Panc1 (cell line): Measurements from ENCODE around the gene PPM1N. TPM values are rescaled to one million over a fixed set of nuclear protein-coding genes. Genes with fewer than 3 reads are reported as not detected.

Source experiments
- ATAC-seq: fragments of 200-7000 bp; cut with Tn5 transposase; 2 replicates; pipeline ENCODE4 v1.9.1; 2020; ENCODE audit warnings: mild to moderate bottlenecking, moderate library complexity
- BruUV-seq: library from RNA; stranded (reverse); fragments of 400-500 nt; replicated peaks from 2 replicates; lab custom pipeline; 2021; lab: Mats Ljungman, UMichigan
- CTCF ChIA-PET: fragments of 300-600 bp; sonication (Branson Sonifier 250); formaldehyde crosslinking; loops from one replicate; lab custom pipeline; 2022; ENCODE audit warnings: antibody characterized with exemption; lab: Charles Lee
- POLR2A ChIA-PET: fragments of 300-600 bp; sonication (Branson Sonifier 250); formaldehyde crosslinking; loops from one replicate; lab custom pipeline; 2022; ENCODE audit warnings: antibody characterized with exemption; lab: Charles Lee
- DNase-seq: peaks from one replicate; pipeline ENCODE4 v3.0.0-alpha.2; 2010; ENCODE audit warnings: low read depth, low spot score
- H3K27ac ChIP-seq: 2 replicates; pipeline ENCODE4 v1.5.1; 2011; ENCODE audit warnings: mild to moderate bottlenecking, low read length, inconsistent platforms
- H3K27me3 ChIP-seq: fragments of 200-500 bp; sonication (Bioruptor generic); 2 replicates; pipeline ENCODE4 v1.6.0; 2014; ENCODE audit warnings: low read length, inconsistent platforms; ENCODE audit not compliant: control insufficient read depth, insufficient read depth
- H3K36me3 ChIP-seq: fragments of 200-500 bp; sonication (Bioruptor generic); 2 replicates; pipeline ENCODE4 v1.5.1; 2014; ENCODE audit warnings: inconsistent platforms, mild to moderate bottlenecking, low read length, moderate library complexity; ENCODE audit not compliant: control insufficient read depth, insufficient read depth
- H3K4me1 ChIP-seq: 2 replicates; pipeline ENCODE4 v1.5.1; 2011; ENCODE audit warnings: inconsistent platforms, mild to moderate bottlenecking, low read length, moderate library complexity; ENCODE audit not compliant: control insufficient read depth, insufficient read depth
- H3K4me3 ChIP-seq, 2 experiments: 2 replicates each; pipeline ENCODE4 v1.5.1; 2011 to 2012; ENCODE audit warnings: low read depth in 2 of 2, low read length in 2 of 2, mild to moderate bottlenecking in 2 of 2, inconsistent platforms in 1 of 2, moderate library complexity in 1 of 2
- H3K9me3 ChIP-seq: fragments of 200-500 bp; sonication (Bioruptor generic); 2 replicates; pipeline ENCODE4 v1.5.1; 2014; ENCODE audit warnings: low read depth, mild to moderate bottlenecking, inconsistent platforms, low read length, moderate library complexity; ENCODE audit not compliant: control insufficient read depth, insufficient read depth
- CTCF ChIP-seq: fragments of 450-650 bp; IDR thresholded peaks from 2 replicates; pipeline ENCODE4 v1.5.1; 2017; ENCODE audit warnings: mild to moderate bottlenecking
- POLR2AphosphoS5 ChIP-seq: IDR thresholded peaks from 2 replicates; pipeline ENCODE4 v1.6.1; 2012; ENCODE audit warnings: mild to moderate bottlenecking, low read depth, low read length, moderate library complexity
- REST ChIP-seq, 2 experiments: IDR thresholded peaks; 2 replicates each; pipeline ENCODE4 v1.6.1; 2011 to 2012; ENCODE audit warnings: low read depth in 2 of 2, control low read depth in 1 of 2, low read length in 1 of 2, mild to moderate bottlenecking in 1 of 2, moderate library complexity in 1 of 2; ENCODE audit not compliant: insufficient read depth in 1 of 2
- SIN3A ChIP-seq: IDR thresholded peaks from 2 replicates; pipeline ENCODE4 v1.6.1; 2012; ENCODE audit warnings: low read depth, mild to moderate bottlenecking, low read length, moderate library complexity, borderline replicate concordance; ENCODE audit not compliant: insufficient read depth
- TCF7L2 ChIP-seq: IDR thresholded peaks from 2 replicates; pipeline ENCODE4 v1.6.1; 2011; ENCODE audit warnings: mild to moderate bottlenecking, low read depth, low read length, inconsistent platforms
- in situ Hi-C: cut with HindIII; loops from 2 replicates; pipeline ENCODE4 v1.10.0; 2016; ENCODE audit warnings: low sequenced_read_pairs, low pct_unique_long_range_greater_than_20kb
- intact Hi-C: fragments of 100-400 bp; cut with micrococcal nuclease; formaldehyde crosslinking; loops from one replicate; pipeline ENCODE4 v1.10.0; 2022; ENCODE audit not compliant: unreplicated experiment
- total RNA-seq: library from RNA; stranded (reverse); gene quantifications from one replicate; pipeline ENCODE4 v1.2.1, GENCODE V29; 2021; ENCODE audit not compliant: unreplicated experiment

PPM1N gene
- total RNA-seq, 1 experiment from 2014 or later = 3.3 TPM

- H3K4me3 ChIP-seq = no peak overlapping the region
- ChIA-PET CTCF (no interaction called here), POLR2A (no interaction called here)
- DNase-seq (no peak), ATAC-seq (no peak)
- BruUV-seq = TSS peak; percentile 51
- no peaks in the 10 kb centered on the region; the same call in 1 of the 2 replicates for H3K36me3 ChIP-seq
- H3K27me3 ChIP-seq = no peaks in the 10 kb centered on the region
- in situ Hi-C loops (no loop called here), intact Hi-C loops (no loop called here)
- no peaks in the 10 kb centered on the region for H3K4me1 ChIP-seq
- H3K27ac ChIP-seq = no peak overlapping the region
- TF ChIP-seq POLR2AphosphoS5 = no peak
- TF ChIP-seq SIN3A = no peak
- H3K9me3 ChIP-seq = no peaks in the 10 kb centered on the region
These were observed 33.1 kb downstream of the PPM1N start for GRCh38 chr19:45531349-45531748.

- DNase-seq (no peak), ATAC-seq (no peak)
- intact Hi-C loops (no loop called here), in situ Hi-C loops (no loop called here)
- CTCF ChIA-PET = no interaction called here
- no peaks in the 10 kb centered on the region for H3K27me3 ChIP-seq
- no peaks in the 10 kb centered on the region for H3K36me3 ChIP-seq
- H3K9me3 ChIP-seq = no peaks in the 10 kb centered on the region
- BruUV-seq = no TSS peak
- TF ChIP-seq POLR2AphosphoS5 = no peak
- no peak for TF ChIP-seq CTCF
- H3K27ac ChIP-seq = no peak overlapping the region
- POLR2A ChIA-PET = no interaction called here
- H3K4me1 ChIP-seq = 0 out of 2 replicates have a peak, but pooled peaks cover 4% of the 10 kb centered on the region
- no peak overlapping the region for H3K4me3 ChIP-seq
These were observed 41.2 kb downstream of the PPM1N start for GRCh38 chr19:45539459-45539858.

- Histone ChIP-seq H3K36me3 (no peaks in the 10 kb centered on the region), H3K27me3 (no peaks in the 10 kb centered on the region), H3K9me3 (no peaks in the 10 kb centered on the region), H3K4me3 (no peak overlapping the region), H3K4me1 (0 out of 2 replicates have a peak, but pooled peaks cover 4% of the 10 kb centered on the region), H3K27ac (no peak overlapping the region; the same call in 1 of the 2 replicates)
- CTCF ChIA-PET = no interaction called here
- in situ Hi-C loops = no loop called here
- no TSS peak for BruUV-seq
- DNase-seq (no peak), ATAC-seq (peak; percentile 80)
- POLR2A ChIA-PET = interaction anchor here (0.6 kb wide), 1 partner anchor 135 kb away, joined by 3 read pairs; no protein-coding TSS in a partner anchor
- intact Hi-C loops = no loop called here
- TF ChIP-seq POLR2AphosphoS5 (no peak), TCF7L2 (no peak), CTCF (no peak), REST (IDR thresholded peaks at IDR 0.05; ENCODE audit: insufficient read depth in 1 of 2, low read depth in 2 of 2, low read length in 1 of 2) (no peak), SIN3A (no peak)
These were observed 44.0 kb downstream of the PPM1N start for GRCh38 chr19:45542234-45542668.
